ENCODE data around the gene SLC25A3.
"Not testable (repeated sequence)": the region's sequence is repeated elsewhere in the genome, so short reads cannot be mapped to it uniquely, and the experiment has no call there.

SLC25A3 gene

DNA sequence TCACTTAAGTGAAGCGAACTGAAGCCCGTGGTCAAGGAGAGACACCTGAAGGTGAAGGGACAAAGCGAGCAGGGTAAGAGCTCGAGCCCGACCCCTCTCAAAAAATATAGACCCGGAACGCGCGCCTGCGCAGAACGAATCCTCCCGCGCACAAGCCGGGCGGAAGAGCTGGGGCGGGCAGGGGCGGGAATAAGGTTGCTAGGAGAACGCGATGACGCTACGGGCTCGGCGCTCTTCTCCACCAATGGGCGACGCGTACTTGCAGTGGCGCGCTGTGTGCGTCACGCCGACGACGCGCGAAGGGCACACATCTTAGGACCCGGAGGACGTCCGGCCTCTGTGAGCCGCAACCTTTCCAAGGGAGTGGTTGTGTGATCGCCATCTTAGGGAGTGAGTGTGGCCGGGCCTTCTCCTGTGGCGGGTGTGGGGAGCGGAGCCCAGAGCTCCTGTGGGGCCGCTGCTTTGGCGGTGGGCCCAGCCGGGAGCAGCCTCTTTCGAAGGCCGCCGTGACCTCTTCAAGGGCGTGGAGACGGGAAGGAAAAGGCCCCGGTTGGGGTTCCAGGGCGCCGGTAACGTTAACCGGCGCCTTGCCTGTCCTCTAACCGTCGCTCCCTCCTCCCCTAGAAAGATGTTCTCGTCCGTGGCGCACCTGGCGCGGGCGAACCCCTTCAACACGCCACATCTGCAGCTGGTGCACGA, at the start of gene SLC25A3:
TSS of gene SLC25A3 (plus strand) at position 336 of the 699 bp plus-strand sequence. CDS start at position 629, 293 bp downstream.
- peak; percentile 92 for DNase-seq

DNA sequence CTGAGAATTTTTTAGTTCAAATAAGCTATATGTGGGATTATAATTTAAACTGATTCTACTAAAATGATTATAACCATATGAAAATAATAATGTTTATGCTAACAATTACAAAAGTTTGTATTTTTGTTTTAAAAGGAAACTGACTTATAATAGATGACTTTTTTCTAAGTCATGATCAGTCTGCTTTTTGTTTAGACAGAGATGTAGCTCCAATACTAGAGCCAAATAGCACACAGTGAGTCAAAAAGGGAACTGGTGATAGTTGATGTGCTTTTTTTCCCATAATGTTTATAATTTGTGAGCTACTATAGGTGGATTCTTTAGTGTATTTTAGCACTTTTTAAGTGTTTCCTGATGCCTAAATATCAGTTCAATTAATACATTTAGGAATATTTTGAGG, 49.8 kb upstream of the SLC25A3 start:
- no peak for DNase-seq

DNA sequence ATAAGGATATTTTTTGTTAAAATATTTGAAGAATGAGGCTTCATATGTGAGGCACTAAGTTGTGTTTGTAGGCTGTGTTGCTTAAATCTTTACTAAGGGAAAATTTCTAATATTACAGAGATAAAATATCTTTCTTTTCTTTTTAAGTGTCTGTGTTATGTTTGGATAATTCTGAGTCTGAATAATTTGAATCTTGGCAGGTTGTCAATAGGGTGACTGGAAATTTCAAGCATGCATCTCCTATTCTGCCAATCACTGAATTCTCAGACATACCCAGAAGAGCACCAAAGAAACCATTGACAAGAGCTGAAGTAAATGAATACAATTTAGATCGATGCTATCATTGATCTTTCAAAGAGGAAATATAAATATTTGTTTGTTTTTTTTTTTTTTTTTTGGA, 48.7 kb upstream of the SLC25A3 start:
- no peak for DNase-seq

DNA sequence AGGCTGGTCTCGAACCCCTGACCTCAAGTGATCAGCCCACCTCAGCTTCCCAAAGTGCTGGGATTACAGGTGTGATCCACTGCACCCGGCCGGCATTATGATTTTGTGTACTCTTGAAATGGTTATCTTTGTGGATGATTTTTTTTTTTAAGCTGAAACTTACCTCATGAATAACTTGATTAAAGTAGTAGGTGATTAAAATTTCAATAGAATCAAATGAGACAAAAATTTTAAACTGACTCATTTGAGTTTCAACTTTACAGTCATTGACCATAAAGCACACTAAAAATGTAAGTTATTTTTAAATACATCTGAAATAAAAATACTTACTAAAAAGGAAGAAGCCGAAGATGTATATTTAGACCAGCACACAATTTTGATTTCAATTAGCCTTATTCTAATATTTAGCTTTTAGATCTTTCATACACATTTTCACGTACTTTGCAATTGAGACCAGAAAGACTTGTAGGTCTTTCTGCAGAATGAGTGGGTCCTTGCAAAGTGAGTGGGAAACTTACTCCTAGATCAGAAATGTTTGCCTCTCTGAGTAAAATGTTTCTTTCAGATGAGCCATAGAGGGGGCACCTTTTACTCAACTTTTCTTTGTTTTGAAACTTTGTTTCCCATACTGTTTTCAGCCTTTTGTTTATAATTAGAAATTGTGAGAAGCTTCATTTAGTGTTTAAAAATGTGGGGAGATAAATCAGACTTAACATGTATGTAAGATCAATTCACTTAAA, 43.9 kb upstream of the SLC25A3 start:
- no peak for DNase-seq

DNA sequence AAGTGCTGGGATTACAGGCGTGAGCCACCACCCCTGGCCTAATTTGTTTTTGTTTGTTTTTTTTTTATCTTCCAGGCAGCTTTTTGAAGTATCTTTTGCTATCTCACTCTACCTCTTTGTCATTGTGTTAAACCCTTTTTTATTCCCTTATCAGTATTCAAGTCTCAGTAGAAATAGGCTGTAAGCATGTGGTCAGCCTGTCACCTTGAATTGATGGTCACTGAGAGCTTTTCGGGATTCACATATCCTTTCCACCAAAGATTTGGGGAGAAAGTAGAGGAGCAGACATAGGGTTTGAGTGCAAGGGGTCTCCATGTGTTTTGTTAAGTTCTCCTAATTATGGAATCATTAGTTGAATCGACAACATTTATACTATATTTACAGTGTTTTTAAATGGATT, 41.7 kb upstream of the SLC25A3 start:
- no peak for DNase-seq

DNA sequence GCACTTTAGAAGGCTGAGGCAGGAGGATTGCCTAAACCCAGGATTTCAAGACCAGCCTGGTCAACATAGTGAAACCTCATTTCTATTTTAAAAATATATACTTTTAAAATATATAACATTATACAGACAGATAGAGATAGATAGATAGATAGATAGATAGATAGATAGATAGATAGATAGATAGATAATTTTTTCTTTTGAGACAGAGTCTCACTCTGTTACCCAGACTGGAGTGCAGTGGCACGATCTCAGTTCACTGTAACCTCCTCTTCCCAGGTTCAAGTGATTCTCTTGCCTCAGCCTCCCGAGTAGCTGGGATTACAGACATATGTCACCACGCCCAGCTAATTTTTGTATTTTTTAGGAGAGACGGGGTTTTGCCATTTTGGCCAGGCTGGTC, 35.4 kb upstream of the SLC25A3 start:
- not testable (repeated sequence) for DNase-seq

DNA sequence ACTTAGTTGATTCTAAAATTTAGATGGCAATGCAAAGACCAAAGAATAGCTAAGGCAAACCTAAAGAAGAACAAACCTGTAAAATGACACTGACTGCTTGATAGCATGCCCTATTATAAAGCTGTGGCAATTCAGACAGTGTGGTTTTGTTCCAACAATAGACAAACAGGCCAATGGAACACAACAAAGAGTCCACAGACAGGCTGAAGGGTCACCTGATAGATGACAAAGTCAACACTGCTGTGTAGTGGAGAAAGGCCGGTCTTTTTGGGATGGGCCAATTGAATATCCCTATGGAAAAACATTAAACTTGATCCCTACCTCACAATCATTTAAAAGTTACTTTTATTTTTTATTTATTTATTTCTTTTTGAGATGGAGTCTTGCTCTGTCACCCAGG, 33.8 kb upstream of the SLC25A3 start:
- no peak for DNase-seq

DNA sequence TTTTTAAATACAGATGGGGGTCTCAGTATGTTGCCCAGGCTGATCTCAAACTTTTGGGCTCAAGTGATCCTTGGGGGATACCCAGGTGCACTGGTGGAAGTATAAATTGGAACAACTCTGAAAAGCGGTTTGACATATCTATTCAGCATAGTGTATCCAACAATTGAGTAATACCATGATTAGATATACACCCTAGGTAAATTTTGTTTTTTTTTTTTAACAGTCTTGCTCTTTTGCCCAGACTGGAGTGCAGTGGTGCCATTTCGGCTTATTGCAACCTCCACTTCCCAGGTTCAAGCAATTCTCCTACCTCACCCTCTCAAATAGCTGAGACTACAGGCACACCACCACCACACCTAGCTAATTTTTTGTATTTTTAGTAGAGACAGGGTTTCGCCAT, 31.6 kb upstream of the SLC25A3 start:
- no peak for DNase-seq

DNA sequence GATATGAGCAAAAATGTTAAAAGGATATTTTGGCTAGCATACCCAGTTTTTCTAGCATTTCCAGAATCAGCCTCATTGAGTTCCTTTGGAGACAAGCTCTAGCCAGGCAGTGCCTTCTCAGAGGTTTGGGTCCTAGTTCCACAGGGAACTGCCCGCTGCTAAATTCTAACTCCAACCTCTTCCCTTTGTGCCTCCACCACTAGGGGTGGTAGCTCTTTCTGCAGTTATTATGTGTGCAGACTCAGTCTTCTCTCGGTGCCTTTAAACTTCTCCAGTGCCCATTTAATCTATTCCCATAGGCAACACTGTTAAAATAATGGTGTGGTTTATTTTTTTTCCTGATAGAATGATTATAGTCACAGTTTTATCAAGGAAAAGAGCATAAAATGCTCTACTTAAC, 21.5 kb upstream of the SLC25A3 start:
- no peak for DNase-seq

DNA sequence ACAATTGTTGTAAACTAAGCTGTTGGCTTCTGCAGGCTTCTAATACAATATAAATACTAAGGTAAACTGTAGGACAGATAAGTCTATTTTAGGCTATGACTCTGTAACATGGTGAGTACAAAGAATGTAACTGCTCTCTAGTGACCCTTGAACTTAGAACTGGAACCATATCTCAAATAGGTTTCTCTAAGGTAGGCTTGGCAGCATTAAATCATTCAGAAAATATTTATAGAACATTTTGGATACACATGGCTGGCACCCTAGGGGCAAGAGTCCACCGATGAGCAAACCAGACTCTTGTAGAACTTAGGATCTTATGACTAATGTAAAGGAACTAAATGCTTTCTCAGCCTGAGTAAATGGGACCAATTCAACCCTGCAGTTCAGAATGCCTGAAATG, 19.4 kb upstream of the SLC25A3 start:
- no peak for DNase-seq

DNA sequence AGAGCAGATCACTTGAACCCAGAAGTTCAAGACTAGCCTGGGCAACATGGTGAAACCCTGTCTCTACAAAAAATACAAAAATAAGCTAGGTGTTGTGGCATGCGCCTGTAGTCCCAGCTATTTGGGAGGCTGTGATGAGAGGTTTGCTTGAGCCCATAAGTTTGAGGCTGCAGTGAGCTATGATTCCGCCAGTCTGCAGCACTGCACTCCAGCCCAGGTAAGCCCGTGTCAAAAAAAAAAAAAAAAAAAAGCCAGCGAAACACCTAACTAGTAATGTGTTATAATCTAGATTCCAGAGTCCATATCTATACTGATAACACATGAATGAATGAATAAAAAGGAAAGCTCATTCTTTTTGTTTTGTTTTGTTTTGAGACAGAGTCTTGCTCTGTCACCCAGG, 18.5 kb upstream of the SLC25A3 start:
- DNase-seq = no peak

DNA sequence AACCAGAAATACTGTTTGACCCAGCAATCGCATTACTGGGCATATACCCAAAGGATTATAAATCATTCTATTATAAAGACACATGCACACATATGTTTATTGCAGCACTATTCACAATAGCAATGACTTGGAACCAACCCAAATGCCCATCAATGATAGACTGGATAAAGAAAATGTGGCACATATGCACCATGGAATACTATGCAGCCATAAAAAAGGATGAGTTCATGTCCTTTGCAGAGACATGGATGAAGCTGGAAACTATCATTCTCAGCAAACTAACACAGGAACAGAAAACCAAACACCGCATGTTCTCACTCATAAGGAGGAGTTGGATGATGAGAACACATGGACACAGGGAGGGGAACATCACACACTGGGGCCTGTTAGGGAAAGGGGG, 16.7 kb upstream of the SLC25A3 start:
- not testable (repeated sequence) for DNase-seq

DNA sequence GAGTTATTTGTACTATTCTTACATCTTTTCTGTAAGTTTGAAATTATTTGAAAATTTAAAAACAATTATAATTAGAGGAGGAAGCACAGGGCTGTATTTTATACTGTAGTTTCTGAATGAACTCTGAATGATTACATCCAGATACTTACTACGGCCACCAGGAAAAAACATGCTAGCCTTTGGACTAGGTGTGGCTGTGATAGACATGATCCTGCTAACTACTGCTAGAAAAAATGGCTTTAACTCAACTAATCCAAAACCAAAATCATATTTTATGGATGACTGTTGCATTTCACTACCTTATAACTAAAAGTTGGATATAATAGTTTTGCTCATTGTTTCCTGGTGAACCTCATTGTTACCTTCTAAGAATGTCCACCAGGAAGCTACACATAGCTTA, 15.1 kb upstream of the SLC25A3 start:
- DNase-seq = no peak

DNA sequence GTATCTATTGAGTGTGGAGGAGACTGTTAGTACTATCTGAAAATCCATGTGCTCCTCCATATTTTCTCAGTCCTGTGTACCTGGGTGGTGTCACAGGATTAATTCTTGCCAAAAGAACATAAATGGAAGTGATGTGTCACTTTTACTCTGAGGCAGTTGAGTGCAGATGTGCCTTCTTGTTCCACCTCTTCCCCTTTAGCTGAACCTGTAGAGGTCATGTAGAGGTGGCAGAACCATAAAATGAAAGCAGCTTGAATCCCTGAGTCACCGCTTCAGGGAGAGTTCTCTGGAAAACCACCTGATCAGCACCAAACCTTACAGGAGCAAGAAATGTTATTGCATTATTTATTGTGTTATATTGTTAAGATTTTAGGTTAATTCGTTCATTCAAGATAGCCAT, 14.7 kb upstream of the SLC25A3 start:
- DNase-seq = no peak

DNA sequence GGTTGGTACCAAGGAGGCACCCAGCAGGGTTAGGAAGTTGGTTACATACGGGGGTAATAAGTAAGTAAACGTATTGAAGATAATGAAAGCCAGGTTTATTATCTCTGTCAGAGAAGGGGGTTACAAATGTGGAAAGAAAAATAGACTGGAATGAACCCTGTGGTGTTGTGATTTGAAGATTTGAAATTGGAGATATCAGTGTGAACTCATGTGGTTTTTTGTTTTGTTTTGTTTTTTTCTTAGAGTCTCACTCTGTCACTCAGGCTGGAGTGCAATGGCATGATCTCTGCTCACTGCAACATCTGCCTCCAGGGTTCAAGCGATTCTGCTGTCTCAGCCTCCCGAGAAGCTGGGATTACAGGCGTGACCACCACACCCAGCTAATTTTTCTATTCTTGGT, 14.1 kb upstream of the SLC25A3 start:
- no peak for DNase-seq

DNA sequence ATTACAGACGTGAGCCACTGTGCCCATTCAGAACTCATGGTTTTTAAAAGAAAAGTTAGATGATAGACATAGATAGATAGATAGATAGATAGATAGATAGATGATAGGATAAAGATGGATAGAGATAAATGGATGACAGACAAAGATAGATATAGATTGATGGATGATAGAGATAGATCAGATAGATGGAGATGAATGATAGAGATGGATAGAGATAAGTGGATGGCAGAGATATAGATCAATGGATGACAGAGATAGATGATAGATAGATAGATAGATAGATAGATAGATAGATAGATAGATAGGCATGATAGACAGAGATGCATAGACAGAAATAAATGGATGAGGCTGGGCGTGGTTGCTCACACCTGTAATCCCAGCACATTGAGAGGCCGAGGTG, 13.7 kb upstream of the SLC25A3 start:
- no peak for DNase-seq

DNA sequence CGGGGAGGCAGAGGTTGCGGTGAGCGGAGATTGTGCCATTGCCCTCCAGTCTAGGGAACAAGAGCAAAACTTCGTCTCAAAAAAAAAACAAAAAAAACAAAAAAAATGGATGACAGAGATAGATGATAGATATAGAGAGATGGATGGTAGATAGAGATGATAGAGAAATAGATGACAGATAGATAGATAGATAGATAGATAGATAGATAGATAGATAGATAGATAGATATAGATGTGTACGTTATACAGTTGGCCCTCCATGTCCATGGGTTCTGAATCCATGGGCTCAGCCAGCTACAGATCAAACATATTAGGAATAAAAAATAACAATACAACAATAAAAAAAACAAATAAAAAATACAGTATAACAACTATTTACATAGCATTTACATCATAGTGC, 12.8 kb upstream of the SLC25A3 start:
- DNase-seq = no peak

DNA sequence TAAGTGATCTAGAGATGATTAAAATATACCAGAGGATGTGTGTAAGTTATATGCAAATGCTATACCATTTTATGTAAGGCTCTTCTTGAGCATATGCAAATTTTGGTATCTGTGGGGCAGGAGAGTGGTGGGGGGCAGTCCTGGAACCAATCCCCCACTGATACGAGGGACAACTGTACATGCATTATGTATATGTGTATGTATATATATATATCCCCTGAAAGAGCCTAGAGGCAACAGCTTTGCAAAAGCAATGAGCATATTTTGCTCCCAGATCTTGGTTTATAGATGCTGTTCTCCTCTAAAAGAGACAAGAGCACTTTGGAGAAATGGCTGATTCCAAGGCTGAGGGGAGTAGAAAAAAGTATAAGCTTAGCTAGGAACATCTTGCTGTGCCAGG, 12.4 kb upstream of the SLC25A3 start:
- no peak for DNase-seq

DNA sequence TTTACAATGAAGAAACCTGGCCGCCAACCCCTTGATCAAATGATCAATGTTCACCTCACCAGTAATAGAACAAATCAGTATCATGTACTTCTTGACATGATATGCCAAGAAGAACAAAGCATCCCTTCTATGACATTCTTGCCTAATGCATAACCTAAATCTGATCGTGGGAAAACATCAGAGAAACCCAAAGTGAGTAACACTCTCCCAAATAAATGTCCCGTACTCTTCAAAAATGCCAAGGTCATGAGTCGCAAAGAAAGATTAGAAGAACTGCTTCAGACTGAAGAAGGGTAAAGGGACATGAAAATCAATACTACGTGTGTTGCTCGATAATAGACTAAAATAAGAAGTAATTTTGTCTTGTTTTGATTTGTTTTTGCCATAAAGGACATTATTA, 11.4 kb upstream of the SLC25A3 start:
- no peak for DNase-seq

DNA sequence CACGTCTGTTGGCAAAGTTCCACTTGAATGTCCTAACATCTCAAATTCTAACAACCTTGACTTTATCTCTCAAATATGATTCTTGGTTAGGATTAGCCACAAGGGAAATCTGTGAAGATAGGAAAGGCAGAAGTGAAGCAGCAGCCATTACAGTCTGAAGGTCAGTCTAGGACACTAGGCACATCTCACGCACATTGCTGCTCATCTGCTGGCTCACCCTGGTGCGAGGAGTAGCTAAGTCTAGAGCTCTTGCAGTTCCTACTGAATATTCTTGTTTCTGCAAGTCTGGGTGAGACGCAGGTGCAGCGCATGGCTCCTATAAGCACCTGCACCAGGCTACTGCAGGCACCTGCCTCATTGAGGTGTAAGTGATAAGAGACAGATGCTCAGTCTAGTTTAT, 6.4 kb upstream of the SLC25A3 start:
- DNase-seq = no peak

DNA sequence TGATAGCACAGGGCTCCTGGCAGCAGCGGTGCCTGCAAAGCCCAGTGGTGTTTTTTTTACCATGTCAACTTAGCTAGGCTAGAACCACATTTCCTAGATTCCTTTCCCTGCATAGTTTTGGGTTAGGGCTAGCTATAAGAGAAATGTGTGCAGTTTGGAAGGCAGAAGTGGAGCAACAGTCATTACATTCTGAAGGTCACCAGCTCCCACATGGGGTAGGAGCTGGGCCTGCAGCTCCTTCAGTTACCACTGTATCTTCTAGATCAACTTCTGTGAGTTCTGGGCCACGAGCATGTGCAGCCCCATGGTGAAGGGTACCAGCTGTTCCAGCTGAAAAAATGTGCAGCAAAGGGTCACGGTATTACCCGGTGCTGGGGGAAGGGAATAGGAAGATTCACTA, 2.3 kb upstream of the SLC25A3 start:
- DNase-seq = no peak

DNA sequence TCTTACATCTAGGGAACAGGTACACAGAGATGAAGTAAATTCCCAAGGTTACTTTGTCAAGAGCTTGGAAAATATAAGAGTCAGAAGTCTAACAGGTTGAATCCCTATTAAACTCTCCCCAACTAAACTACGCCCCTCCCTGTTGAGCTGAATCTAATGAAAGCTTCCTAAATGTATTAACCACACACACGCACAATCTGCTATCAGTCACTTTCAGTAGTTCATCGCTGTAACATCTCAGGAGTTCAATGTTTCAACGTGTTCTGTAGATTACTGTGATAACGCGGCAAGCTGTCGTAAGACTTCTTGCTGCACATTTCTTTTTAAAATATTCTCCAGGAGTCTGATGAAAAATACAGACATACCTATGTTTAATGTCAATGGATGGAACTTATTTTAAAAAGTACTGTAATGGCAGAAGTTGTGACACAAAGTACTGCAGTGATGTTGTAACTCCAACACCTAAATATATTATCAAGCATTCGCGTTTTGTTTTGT, 612 bp upstream of the SLC25A3 start:
- no peak for DNase-seq

DNA sequence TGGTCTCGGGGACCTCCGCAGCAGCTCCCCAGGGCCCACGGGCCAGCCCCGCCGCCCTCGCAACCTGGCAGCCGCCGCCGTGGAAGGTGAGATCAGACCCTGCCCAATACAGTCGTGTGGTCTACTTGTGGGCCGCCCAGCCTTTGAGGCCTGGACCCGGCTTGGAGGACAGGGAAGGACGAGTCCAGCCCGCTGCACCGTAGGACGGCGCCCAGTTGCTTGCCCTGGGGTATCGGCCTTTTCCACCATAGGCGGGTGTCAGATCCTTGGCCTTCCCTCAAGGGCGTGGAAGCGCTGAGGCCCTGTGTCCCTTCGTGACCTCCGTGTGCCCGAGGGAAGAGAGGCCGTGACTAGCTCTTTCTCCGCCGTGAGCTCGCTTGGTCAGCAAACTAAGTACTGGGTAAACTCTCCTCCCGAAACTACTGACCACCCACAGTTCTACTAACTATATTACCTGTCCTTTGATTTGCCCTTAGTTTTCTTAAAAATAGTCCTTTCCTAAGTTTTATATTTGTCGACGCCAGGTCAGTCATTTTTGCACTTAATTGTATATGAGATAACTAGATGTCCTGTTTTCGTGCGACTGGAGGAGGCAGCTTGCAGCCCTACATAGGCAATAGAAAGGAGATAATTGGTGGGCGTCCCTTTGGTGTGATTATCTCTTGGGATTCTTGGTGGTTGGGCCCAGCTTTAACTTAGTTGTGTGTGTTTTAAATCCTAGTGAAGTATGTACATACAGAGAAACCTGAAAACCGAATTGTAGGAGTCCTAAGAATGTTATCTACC, 757 bp downstream of the SLC25A3 start:
- DNase-seq = no peak

Data from NCI-H2081 treated with DMSO at 0.1 percent for 48 hours (cell line).